ENCODE measurements around the gene SLCO1B3.
"Not testable (repeated sequence)": the region's sequence is repeated elsewhere in the genome, so short reads cannot be mapped to it uniquely, and the experiment has no call there.

Gene SLCO1B3, protein sequence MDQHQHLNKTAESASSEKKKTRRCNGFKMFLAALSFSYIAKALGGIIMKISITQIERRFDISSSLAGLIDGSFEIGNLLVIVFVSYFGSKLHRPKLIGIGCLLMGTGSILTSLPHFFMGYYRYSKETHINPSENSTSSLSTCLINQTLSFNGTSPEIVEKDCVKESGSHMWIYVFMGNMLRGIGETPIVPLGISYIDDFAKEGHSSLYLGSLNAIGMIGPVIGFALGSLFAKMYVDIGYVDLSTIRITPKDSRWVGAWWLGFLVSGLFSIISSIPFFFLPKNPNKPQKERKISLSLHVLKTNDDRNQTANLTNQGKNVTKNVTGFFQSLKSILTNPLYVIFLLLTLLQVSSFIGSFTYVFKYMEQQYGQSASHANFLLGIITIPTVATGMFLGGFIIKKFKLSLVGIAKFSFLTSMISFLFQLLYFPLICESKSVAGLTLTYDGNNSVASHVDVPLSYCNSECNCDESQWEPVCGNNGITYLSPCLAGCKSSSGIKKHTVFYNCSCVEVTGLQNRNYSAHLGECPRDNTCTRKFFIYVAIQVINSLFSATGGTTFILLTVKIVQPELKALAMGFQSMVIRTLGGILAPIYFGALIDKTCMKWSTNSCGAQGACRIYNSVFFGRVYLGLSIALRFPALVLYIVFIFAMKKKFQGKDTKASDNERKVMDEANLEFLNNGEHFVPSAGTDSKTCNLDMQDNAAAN

DNA sequence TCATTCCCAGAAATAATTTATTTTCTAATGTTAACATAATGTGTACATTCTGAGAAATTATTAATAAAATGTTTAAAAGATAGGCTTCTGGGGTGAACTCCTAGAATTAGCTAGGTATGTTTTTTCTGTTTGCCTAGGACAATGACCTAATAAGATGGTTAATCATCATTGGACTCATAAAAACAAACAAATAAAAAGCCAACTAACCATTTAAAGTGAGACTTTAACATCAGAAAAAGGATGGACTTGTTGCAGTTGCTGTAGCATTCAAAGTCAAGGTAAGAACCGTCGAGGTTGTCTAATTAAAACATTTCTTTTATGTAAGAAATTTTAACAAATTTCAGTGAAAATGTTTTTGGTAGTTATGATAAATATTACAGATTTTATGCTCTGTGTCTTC, at the start of gene SLCO1B3:
Gene SLCO1B3 (plus strand): TSS at position 219 of the 400 bp plus-strand sequence. CDS start 5,034 bp downstream, outside the sequence.
- H3K4me3 ChIP-seq (ENCODE audit: low read depth, low read length): no peak within 1 kb of the TSS
- TF ChIP-seq, protein P1, sequence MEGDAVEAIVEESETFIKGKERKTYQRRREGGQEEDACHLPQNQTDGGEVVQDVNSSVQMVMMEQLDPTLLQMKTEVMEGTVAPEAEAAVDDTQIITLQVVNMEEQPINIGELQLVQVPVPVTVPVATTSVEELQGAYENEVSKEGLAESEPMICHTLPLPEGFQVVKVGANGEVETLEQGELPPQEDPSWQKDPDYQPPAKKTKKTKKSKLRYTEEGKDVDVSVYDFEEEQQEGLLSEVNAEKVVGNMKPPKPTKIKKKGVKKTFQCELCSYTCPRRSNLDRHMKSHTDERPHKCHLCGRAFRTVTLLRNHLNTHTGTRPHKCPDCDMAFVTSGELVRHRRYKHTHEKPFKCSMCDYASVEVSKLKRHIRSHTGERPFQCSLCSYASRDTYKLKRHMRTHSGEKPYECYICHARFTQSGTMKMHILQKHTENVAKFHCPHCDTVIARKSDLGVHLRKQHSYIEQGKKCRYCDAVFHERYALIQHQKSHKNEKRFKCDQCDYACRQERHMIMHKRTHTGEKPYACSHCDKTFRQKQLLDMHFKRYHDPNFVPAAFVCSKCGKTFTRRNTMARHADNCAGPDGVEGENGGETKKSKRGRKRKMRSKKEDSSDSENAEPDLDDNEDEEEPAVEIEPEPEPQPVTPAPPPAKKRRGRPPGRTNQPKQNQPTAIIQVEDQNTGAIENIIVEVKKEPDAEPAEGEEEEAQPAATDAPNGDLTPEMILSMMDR (IDR thresholded peaks at IDR 0.05; ENCODE audit: control insufficient read depth, extremely low read depth, insufficient read depth): no peak
- DNase-seq (ENCODE audit: low read depth): no peak

DNA sequence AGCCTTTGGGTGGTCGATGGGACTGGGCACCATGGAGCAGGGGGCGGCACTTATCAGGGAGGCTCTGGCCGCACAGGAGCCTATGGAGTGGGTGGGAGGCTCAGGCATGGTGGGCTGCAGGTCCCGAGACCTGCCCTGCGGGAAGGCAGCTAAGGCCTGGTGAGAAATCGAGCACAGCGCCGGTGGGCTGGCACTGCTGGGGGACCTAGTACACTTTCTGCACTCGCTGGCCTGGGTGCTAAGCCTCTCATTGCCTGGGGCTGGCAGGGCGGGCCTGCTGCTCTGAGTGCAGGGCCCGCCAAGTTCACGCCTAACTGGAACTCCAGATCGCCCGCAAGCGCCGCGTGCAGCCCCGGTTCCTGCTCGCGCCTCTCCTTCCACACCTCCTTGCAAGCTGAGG, 33.1 kb upstream of the SLCO1B3 start:
- DNase-seq (ENCODE audit: low read depth): no peak
- TF ChIP-seq, protein P1 (IDR thresholded peaks at IDR 0.05; ENCODE audit: control insufficient read depth, extremely low read depth, insufficient read depth): no peak
- H3K4me3 ChIP-seq (ENCODE audit: low read depth, low read length): no peak overlapping the region

DNA sequence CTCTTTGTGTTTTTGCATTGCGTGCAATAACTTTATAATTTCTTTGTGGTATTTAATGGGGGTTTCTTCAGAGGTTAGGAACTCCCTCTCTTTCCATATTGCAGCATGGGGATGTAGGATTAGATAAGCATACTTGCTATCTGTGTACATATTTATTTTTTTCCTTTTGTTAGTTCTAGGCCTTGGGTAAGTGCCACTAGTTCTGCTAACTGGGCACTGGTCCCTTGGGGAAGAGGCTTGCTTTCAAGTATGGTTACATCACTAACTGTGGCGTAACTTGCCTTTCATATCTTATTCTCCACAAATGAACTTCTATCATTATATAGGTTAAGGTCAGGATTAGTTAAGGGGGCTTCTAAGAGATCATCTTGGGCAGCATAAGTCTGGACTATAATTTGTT, 31.5 kb upstream of the SLCO1B3 start:
- H3K4me3 ChIP-seq (ENCODE audit: low read depth, low read length): no peak overlapping the region
- TF ChIP-seq, protein P1 (IDR thresholded peaks at IDR 0.05; ENCODE audit: control insufficient read depth, extremely low read depth, insufficient read depth): no peak
- peak; percentile 85 for DNase-seq (ENCODE audit: low read depth)

DNA sequence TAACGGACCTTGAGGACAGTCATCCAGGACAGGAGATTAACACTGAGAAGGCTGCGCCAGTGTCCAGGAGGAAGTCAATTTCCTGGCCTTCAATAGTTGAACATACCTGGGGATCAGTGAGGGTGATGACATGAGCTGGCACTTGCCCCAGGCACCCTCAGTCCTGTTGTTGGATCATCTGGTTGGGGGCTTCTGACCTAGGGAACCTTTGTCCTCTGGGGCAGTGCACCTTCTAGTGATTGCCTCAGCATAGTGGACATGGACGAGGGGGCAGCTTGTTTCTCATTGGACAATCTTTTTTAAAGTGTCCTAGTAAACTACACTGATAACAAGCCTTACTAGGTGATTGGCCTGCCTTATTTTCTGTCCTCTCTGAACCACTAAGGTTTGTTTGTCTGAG, 30.5 kb upstream of the SLCO1B3 start:
- H3K4me3 ChIP-seq (ENCODE audit: low read depth, low read length); DNase-seq (ENCODE audit: low read depth): not testable (repeated sequence)

DNA sequence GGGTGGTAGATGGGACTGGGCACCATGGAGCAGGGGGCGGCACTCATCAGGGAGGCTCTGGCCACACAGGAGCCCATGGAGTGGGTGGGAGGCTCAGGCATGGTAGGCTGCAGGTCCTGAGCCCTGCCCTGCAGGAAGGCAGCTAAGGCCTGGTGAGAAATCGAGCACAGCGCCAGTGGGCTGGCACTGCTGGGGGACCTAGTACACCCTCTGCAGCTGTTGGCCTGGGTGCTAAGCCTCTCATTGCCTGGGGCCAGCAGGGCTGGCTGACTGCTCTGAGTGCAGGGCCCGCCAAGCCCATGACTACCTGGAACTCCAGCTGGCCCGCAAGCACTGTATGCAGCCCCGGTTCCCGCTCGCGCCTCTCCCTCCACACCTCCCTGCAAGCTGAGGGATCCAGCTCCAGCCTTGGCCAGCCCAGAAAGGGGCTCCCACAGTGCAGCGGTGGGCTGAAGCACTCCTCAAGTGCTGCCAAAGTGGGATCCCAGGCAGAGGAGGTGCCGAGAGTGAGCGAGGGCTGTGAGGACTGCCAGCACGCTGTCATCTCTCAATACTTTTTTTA, 26.6 kb upstream of the SLCO1B3 start:
- DNase-seq (ENCODE audit: low read depth); H3K4me3 ChIP-seq (ENCODE audit: low read depth, low read length): not testable (repeated sequence)

DNA sequence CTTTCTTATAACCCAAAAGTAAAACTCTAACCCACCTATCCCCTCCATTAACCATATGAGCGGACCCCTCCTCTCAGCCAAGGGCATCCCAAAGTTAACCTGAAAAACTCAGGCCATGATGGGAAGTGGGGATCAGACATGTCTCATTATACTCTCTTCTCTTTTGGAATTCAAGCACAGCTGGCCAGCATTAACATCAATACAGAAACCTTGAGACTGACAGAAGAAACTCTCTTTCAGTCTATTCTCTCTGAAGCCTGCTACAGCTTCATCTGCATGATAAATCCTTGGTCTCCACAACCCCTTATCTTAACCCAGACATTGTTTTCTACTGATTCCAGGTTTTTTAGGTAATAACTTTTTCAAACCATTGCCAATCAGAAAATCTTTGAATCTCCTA, 17.5 kb upstream of the SLCO1B3 start:
- no peak for DNase-seq (ENCODE audit: low read depth)
- TF ChIP-seq, protein P1 (IDR thresholded peaks at IDR 0.05; ENCODE audit: control insufficient read depth, extremely low read depth, insufficient read depth): no peak
- no peak overlapping the region for H3K4me3 ChIP-seq (ENCODE audit: low read depth, low read length)

DNA sequence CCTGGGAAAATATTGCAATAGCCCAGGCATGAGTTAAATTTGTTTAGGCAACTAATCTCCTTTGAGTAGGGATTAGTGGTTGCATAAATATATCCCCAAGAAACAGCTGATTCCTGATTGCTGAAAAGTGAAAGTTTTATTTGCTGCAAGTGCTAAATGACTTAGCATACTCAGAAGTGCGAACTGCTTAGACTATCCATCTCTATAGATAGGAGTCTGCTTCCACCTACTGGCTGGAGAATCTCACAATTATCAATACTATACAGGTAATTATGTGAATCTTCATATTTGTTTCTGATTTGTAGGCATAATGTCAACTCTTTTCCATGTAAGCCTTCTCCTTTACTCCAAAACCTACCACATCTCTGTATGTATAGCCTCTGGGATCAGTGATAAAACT, 12.0 kb upstream of the SLCO1B3 start:
- DNase-seq (ENCODE audit: low read depth): peak; percentile 42
- H3K4me3 ChIP-seq (ENCODE audit: low read depth, low read length): no peak overlapping the region
- TF ChIP-seq, protein P1 (IDR thresholded peaks at IDR 0.05; ENCODE audit: control insufficient read depth, extremely low read depth, insufficient read depth): peak; percentile 69

Data from LNCaP clone FGC (cell line).